ENCODE results near the gene SAMD13.

Gene SAMD13

GRCh38 chr1:84376000-84376910 is 74.7 kb downstream of the SAMD13 start:
- DNase-seq: no peak

DNA sequence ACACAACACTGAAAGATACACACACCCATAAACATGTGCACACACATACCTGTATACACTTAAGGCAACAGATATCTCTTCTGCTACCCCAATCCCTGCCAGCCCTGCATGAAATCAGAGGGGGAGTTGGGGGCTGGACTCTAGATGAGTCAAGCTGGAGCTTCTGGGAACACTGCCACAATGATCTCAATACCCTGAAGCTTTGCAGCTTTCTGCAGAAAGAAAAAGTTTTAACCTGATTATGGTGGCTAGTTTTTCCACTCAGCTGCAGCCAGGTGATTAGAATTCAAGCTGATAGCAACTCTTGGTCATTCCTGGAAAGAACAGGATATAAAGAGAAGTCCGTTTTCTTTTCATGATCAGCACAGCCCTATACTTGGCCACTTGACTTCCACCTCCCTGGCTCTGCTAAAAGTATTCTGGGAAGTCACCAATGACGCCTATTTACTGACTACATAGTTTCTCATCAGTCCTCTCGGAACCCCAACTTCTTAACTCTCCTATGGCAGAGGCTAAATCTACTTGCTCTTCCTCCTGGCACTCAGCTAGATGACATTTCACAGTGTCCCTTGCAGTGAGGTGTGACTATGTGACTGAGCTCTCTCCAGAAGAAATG is 76.1 kb downstream of the SAMD13 start:
- no peak for DNase-seq

GRCh38 chr1:84379138-84379916 is 77.8 kb downstream of the SAMD13 start:
- peak; percentile 57 for DNase-seq

DNA sequence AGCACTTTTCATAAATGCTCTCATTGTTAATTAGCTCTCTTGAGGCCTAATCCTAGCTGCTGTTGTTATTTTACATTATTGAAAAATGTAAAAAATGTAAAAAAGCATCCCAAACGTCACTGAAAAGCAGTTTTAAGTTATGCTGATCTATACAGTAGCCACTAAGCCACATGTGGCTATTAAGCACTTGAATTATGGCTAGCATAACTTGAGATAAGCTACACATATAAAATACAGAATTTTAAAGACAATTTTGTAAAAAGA is 78.3 kb downstream of the SAMD13 start:
- no peak for DNase-seq

GRCh38 chr1:84382127-84382526 is 80.6 kb downstream of the SAMD13 start:
- DNase-seq: no peak

GRCh38 chr1:84385347-84385746 is 83.8 kb downstream of the SAMD13 start:
- DNase-seq: no peak

DNA sequence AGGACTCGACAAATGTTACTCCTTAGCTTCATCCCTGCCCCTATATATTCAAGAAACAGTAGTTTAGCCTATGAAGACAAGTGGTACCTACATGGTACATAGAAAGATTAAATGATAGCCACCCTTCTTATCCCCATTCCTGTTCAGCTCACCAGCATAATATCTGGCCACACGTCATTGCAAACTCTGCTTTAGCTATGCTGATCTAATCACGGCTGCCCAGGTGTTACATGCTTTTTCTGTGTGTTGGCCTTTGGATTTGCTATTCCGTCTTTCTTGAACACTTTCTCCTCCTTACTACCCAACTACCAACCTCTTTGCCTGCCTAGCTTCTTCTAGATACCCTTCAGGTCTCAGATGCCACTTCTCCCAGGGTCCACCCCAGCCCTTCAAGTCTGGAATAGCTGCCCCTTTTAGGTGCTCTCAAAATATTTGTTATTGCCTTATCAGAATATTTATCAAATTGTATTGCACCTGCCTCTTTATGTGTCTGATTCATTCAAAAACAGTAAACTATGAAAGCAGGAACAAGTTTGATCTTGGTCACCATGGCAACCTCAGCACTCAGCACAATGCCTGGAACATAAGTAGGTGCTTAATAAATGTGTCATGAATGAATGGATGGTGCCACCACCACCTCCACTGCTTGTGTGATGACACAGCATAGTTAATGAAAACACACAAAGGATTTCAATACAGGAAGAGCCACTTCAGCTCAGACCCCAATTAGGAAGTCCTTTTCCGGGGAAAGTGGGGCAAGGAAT is 85.4 kb downstream of the SAMD13 start:
- DNase-seq: no peak

DNA sequence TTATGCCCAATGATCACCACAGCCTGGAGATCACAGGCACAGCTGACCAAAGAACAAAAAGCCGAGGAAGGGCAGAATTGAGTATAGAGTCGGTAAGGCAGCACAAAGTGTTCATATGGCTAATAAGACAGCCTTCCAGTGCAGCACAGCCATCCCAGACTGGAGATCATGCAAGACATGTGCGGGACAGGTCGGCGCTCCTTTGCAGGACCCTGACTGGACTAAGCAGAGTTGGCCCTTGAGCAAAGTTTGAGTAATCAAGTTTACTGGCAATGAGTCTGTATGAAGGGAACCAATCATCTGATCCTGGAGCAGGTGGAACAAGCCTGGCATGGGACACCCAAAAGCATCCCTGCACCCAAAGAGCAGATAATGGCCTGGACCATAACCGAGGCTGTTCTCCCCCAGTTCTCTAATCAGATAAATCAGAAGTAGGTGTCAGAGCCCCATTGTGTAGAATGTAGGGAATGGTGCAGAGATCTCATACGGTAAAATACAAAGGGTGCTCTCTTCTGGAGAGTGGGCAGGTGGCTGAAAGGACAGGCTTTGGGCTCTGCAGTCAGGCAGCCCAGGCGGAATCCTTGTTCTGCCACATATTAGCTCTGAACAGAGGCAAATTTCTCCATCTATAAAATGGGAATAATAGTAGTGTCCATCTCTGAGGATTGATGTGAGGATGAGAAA is 86.1 kb downstream of the SAMD13 start:
- DNase-seq: no peak

GRCh38 chr1:84390226-84390625 is 88.7 kb downstream of the SAMD13 start:
- DNase-seq: peak; percentile 68

GRCh38 chr1:84398175-84399155 is 97.0 kb downstream of the SAMD13 start, which contains the start of gene DNASE2B:
Gene DNASE2B (plus strand): TSS chr1:84398484. CDS start chr1:84398565, 81 bp downstream.
- no peak for DNase-seq
